GM10266 (cell line): ENCODE data around the gene CENPF.
"Not testable (repeated sequence)": the region's sequence is repeated elsewhere in the genome, so short reads cannot be mapped to it uniquely, and the experiment has no call there.

Experiments
- DNase-seq: peaks from one replicate; pipeline ENCODE4 v3.0.0; 2012; ENCODE audit errors: extremely low spot score
- TF ChIP-seq, protein P1 (sequence below): IDR thresholded peaks from 2 replicates; pipeline ENCODE4 v1.5.1; 2012; ENCODE audit warnings: mild to moderate bottlenecking, low read depth; ENCODE audit not compliant: control insufficient read depth, insufficient read depth; ENCODE audit errors: missing control alignments

Gene CENPF

DNA sequence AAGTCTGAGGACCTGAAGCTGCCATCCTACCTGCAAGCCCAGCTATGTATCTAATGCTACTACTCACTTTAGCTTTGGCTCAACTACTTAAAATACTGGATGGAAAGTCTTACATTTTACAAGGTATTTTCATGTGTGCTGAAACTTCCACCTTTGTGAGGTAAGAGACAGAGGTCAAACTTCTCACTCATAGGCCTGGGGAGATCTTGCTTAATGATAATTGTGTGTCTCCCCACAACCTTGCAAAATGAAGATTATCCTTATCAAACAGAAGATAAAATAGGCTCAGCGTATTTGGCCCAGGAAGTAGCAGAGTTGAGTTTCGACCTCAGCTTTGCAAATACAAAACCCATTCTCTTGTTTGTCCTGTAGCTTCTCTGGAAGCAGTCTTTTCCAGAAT, 63.7 kb downstream of the CENPF start:
- DNase-seq, result no peak
- TF ChIP-seq, protein P1, sequence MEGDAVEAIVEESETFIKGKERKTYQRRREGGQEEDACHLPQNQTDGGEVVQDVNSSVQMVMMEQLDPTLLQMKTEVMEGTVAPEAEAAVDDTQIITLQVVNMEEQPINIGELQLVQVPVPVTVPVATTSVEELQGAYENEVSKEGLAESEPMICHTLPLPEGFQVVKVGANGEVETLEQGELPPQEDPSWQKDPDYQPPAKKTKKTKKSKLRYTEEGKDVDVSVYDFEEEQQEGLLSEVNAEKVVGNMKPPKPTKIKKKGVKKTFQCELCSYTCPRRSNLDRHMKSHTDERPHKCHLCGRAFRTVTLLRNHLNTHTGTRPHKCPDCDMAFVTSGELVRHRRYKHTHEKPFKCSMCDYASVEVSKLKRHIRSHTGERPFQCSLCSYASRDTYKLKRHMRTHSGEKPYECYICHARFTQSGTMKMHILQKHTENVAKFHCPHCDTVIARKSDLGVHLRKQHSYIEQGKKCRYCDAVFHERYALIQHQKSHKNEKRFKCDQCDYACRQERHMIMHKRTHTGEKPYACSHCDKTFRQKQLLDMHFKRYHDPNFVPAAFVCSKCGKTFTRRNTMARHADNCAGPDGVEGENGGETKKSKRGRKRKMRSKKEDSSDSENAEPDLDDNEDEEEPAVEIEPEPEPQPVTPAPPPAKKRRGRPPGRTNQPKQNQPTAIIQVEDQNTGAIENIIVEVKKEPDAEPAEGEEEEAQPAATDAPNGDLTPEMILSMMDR, result no peak

DNA sequence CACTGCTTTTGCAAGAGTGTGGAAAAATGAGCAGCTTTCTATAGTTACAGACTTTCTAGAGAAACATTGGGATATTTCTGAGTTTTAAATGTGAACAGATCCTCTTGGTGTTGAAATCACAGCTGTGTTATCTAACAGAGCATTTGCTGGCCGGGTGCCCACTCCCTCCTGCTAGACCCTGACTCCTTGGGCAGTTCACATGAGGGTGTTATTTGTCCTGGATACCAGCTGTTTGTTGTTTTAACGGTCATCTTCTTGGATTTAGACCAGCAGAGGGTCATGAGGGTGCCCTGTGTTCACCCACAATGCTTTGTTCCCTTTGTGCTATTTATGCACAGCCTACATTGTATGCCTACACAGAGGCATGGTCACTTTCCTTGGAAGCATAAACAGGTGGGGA, 67.1 kb downstream of the CENPF start:
- TF ChIP-seq, protein P1, result no peak
- no peak for DNase-seq

DNA sequence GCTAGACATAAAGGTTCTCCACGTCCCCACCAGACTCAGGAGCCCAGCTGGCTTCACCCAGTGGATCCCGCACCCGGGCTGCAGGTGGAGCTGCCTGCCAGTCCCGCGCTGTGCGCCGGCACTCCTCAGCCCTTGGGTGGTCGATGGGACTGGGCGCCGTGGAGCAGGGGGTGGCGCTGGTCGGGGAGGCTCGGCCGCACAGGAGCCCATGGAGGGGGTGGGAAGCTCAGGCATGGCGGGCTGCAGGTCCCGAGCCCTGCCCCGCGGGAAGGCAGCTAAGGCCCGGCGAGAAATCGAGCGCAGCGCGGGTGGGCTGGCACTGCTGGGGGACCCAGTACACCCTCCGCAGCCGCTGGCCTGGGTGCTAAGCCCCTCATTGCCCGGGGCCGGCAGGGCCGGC, 70.0 kb downstream of the CENPF start:
- DNase-seq, result not testable (repeated sequence)

DNA sequence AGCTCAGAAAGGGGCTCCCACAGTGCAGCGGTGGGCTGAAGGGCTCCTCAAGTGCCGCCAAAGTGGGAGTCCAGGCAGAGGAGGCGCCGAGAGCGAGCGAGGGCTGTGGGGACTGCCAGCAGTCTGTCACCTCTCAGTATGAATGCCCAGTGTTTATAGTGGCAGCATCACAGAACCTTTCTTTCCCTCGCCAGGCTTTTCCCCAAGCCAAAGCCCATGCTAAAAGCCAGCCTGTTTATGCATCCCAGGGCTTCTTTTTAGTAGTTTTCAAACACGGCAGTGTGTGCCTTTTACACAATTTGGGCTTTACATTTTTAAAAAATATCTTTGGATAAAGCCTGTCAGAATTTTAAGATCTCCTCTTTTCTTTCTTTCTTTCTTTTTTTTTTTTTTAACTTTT, 70.6 kb downstream of the CENPF start:
- no peak for DNase-seq
- TF ChIP-seq, protein P1, result no peak

DNA sequence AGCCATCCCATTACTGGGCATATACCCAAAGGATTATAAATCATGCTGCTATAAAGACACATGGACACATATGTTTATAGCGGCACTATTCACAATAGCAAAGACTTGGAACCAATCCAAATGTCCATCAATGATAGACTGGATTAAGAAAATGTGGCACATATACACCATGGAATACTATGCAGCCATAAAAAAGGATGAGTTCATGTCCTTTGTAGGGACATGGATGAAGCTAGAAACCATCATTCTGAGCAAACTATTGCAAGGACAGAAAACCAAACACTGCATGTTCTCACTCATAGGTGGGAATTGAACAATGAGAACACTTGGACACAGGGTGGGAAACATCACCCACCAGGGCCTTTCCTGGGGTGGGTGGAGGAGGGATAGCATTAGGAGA, 72.5 kb downstream of the CENPF start:
- DNase-seq, result not testable (repeated sequence)

DNA sequence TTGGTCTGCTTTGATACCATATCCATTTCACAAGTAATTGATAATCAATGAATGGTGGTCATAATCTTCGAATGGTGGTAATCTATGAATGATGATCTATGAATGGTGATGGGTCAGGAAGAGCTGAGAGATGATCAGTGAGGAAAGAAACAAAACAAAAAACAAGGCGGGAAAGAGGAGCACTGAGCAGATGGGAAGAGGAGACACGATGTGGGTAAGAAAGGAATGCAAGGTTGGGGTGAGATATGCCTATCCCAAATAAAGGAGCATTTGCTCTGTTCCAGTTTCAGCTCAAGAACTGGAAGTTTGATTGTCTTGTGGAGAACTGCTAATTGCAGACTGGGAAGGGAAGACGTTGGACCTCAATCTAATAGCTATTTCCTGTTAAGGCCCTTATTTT, 73.8 kb downstream of the CENPF start:
- TF ChIP-seq, protein P1, result no peak
- DNase-seq, result no peak

DNA sequence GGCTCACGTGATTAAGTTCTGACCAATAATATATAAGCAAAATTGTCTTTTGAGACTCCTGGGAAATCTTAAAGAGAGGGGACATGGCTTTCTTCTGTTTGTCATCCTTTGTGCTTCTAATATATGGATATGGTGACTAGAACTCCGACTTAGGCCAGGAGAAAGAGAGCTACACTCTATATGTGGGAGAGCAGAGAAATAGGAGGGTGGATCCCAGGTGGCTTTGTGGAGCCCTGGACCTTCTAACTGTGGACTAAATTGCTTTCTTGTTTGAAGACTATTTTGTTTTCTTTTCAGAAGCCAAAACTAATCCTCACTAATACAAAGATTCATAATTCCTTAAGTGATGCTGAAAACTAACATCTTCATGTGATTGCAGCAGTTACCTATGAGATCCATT, 75.0 kb downstream of the CENPF start:
- no peak for DNase-seq
- TF ChIP-seq, protein P1, result no peak

DNA sequence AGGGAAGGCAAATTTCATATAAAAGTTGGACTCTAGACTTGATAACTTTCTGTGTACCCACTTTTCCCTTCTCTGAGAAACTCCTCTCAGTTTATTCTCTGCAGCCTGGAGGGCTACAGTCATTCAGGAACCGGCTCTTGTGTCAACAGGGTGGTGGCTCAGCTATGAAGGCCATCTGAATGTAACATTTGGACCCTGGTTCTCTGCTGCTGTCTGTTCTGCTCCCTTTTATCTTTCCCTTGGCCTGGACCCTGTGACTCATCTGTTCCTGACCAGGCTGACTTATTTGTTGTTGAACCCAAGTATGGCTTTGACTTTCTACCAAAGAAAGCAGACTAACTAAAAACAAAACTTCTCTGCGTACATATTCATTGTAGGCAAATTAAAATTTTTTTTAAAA, 75.4 kb downstream of the CENPF start:
- DNase-seq, result no peak

More for the DNA sequence above, 75.4 kb downstream of the CENPF start:
- TF ChIP-seq, protein P1, result no peak
